Frontal cortex (tissue), 4 donors: Measurements from ENCODE around the gene PSMD2. TPM values are rescaled to one million over a fixed set of nuclear protein-coding genes. Genes with fewer than 3 reads are reported as not detected.

Experiments used
- DNase-seq, 2 donors: peaks; one replicate each; pipeline ENCODE4 v3.0.0; 2012; ENCODE audit warnings: low spot score in 2 of 2
- FAIRE-seq: peaks from 2 replicates; lab custom pipeline; 2012; peaks lifted over from hg19 to GRCh38; lab: Jason Lieb, UNC
- small RNA-seq: library from RNA; depleted of rRNA; stranded (forward); fragments of <200 nt; gene quantifications from one replicate; pipeline ENCODE3, GENCODE V24; 2014
- total RNA-seq: library from RNA; depleted of rRNA; stranded (reverse); fragments of >200 nt; gene quantifications from one replicate; pipeline ENCODE4 v1.2.3, GENCODE V29; 2014
- donor health status: control.
- donor health status: control.
- donor health status: control.

The PSMD2 gene
- total RNA-seq, 1 donor from 2014 or later, result 263 TPM

GRCh38 chr3:184351511-184352148, 52.6 kb downstream of the PSMD2 start:
- FAIRE-seq (no peak), DNase-seq (no peak)

DNA sequence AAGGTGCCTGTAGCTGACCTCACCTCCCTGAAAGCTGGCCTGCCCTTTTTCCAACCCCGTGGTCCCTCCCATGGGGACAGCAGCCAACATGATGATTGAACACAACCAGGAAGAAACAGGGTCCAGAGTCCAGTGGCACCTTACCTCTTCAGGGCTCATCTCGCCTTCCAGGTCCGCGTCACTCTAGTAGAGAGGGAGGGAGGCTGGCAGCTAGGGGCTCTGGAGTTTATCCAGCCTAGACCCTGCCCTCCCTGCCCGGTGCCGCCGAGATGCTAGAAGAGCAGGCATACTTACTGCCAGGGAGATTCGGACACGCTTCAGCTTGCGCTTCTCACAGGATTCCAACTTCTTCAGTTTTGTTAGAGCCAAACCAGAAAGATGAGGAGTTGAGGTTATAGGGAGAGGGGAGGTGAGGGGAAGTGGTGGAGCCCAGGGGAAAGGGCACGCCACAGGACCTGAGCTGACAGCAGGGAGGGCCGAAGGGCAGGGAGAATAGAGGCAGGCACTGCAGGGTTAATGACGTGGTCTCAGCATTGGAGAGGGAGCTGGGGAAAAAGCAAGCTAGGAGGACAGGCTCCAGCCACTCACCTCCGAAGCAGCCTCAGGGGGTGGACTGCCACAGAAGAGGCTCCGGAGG, 53.2 kb downstream of the PSMD2 start:
- DNase-seq (no peak), FAIRE-seq (no peak)

- no peak for FAIRE-seq
- no peak for DNase-seq
Measured at GRCh38 chr3:184352897-184353545, 54.0 kb downstream of the PSMD2 start.

DNA sequence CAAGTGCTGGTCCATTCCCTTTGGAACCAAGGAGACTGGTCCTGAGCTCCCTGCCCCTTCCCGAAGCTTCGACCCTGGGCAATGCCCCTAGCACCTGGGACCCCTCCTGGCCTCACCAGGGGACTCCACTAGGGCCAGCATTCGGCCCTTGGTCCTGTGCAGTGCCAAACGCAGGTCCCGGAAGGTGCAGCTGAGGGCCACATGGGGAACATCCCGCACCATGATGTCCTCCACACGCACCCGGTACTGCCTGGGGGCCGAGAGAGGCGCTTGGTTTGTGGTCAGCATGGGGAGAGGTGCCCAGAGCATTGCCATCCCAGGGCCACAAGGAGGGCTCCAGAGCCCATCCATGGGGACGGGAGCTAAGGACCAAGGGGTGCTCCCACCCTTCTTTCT, 54.5 kb downstream of the PSMD2 start:
- no peak for DNase-seq
- FAIRE-seq, result no peak

GRCh38 chr3:184354121-184354728, 55.2 kb downstream of the PSMD2 start:
- DNase-seq, result no peak
- no peak for FAIRE-seq

- FAIRE-seq, result no peak
Measured at GRCh38 chr3:184354754-184355153, 55.7 kb downstream of the PSMD2 start.

DNA sequence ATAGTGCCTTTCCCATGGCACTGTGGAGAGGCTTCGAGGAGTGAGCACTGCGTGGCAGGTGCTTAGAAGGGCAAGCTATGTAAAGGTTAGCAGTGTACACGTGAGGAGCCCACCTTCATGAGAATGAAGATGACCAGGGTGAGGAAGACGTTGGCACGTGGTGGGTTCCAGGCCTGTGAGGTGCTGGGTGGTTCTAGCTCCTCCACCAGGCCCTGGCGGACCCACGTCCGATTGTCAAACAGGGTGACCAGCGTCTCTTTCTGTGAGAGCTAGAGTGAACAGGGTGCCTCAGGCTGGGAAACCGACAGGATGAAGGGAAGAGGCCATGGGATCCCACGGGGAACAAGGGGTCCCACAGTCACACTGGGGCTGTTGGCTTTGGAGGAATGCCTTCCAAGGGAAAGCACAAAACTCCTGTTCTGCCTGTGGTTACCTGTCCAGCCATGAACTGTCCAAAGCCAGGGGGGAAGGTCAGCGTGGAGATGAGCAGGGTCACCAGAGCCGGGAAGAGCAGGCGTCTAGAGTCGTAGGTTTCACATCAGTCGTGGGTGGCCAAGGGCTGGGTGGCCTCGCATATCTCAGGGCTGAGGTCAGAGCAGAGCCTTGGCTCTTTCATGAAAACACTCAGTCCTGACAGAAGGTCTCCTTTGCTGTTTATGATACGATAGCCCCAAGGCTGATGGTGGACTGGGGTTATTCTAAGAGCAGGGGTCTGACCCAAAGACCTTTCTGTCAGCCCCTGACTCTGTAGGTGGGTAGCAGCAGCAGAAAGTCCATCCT, 56.4 kb downstream of the PSMD2 start:
- FAIRE-seq (no peak), DNase-seq (no peak)

More at GRCh38 chr3:184354754-184355153, 55.7 kb downstream of the PSMD2 start:
- DNase-seq, result no peak

DNA sequence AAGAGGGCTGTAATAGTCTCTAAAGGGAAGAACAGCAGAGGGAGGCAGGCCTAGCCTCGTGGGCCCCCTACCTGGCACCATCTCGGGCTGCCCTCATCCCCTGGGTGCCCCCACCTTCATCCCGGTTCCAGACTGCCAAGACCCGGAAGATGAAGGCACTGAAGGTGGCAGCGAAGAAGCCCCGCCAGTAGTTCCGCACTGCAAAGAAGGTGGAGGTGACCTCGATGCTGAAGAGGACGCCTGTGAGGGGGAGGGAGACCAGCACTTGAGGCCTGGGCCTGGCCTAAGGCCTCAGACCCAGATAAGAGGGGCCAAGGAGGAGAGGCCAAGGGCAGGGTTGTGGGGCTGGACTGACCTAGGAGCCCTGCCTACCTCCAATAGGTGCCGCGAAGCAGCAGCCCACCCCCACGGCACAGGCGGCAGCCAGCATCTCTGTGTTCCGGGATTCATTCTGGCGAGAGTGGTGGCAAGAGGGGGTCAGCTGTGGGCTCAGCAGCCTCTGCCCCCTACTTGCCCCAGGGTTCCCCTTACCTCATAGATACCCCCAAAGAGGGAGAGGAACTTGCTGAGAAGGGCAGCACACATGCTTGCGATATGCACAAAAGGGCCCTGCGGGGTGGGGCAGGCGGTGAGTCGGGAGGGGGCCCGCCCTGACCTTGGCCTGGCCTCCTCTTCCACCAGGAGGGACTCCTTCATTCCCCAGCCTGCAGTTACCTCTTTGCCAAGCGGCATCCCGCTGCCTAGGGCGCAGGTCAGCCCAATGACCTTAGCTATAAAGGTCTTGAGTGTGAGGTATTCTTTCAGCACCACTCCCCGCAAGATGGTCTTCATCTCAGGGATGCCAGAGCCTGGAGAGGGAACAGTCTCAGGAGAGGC, 58.4 kb downstream of the PSMD2 start:
- DNase-seq (no peak), FAIRE-seq (no peak)

GRCh38 chr3:184358124-184358767, 59.2 kb downstream of the PSMD2 start:
- DNase-seq (no peak), FAIRE-seq (no peak)

Small RNAs within 50 kb of the gene (small RNA-seq; reads per million reads assigned to genes)
- gene SNORD66, result 451 reads per million, percentile 99 among the genes with 10 or more reads in this experiment

Other genes starting within 250 kb of the PSMD2 start
- gene HTR3C, start 246.2 kb upstream of the PSMD2 start, total RNA-seq, result not detected
- not detected for gene HTR3E, start 202.2 kb upstream of the PSMD2 start, total RNA-seq
- gene EIF2B5, start 163.9 kb upstream of the PSMD2 start, total RNA-seq, result 42.8 TPM
- 34.6 TPM for gene DVL3, start 143.9 kb upstream of the PSMD2 start, total RNA-seq
- gene AP2M1, start 124.4 kb upstream of the PSMD2 start, total RNA-seq, result 344 TPM
- 47.3 TPM for gene ABCF3, start 113.0 kb upstream of the PSMD2 start, total RNA-seq
- gene VWA5B2, start 69.7 kb upstream of the PSMD2 start, total RNA-seq, result 0.41 TPM
- 11.0 TPM for gene ALG3, start 50.3 kb upstream of the PSMD2 start, total RNA-seq
- 0.82 TPM for gene EEF1AKMT4, start 49.6 kb upstream of the PSMD2 start, total RNA-seq
- gene CAMK2N2, start 37.7 kb upstream of the PSMD2 start, total RNA-seq, result 4.5 TPM
- gene ECE2, start 23.2 kb upstream of the PSMD2 start, total RNA-seq, result 3.7 TPM
- gene EIF4G1, start 15.4 kb downstream of the PSMD2 start, total RNA-seq, result 88.0 TPM
- gene FAM131A, start 38.4 kb downstream of the PSMD2 start, total RNA-seq, result 60.7 TPM
- gene CLCN2, start 62.4 kb downstream of the PSMD2 start, total RNA-seq, result 7.3 TPM
- 33.8 TPM for gene POLR2H, start 62.5 kb downstream of the PSMD2 start, total RNA-seq
- gene THPO, start 79.0 kb downstream of the PSMD2 start, total RNA-seq, result 0.41 TPM
- gene CHRD, start 80.8 kb downstream of the PSMD2 start, total RNA-seq, result 2.0 TPM